ENCODE results near the gene SLC11A2.
A peak's percentile ranks its signal among the peaks of the same experiment; 100 is the strongest.
"Not testable (repeated sequence)": the region's sequence is repeated elsewhere in the genome, so short reads cannot be mapped to it uniquely, and the experiment has no call there.

Gene SLC11A2

GRCh38 chr12:50934371-50934851 is 91.8 kb downstream of the SLC11A2 start:
- no peak for TF ChIP-seq CTCF (IDR thresholded peaks at IDR 0.05; ENCODE audit: low read length)
- TF ChIP-seq EZH2 (IDR thresholded peaks at IDR 0.05; ENCODE audit: borderline replicate concordance, low read length), result no peak
- Histone ChIP-seq H3K4me1 (ENCODE audit: insufficient read depth, low read length, severe bottlenecking) (peaks cover 27% of the 10 kb centered on the region), H4K20me1 (ENCODE audit: insufficient read depth, low read length) (no peaks in the 10 kb centered on the region), H3K4me2 (ENCODE audit: low read length) (no peak overlapping the region), H3K9me2 (ENCODE audit: low read depth, low read length) (no peaks in the 10 kb centered on the region), H3K27ac (ENCODE audit: low read depth, low read length, poor library complexity, severe bottlenecking) (peak overlapping the region; percentile 51), H3F3A (ENCODE audit: insufficient read depth, low read length) (no peaks in the 10 kb centered on the region), H2AFZ (ENCODE audit: low read length) (no peak overlapping the region), H3K27me3 (ENCODE audit: insufficient read depth, low read length) (no peaks in the 10 kb centered on the region), H3K79me2 (ENCODE audit: insufficient read depth, low read length) (peaks cover 5% of the 10 kb centered on the region; the same call in 1 of the 2 replicates), H3K4me3 (ENCODE audit: low read depth, low read length, poor library complexity, severe bottlenecking) (no peak overlapping the region), H3K9me3 (ENCODE audit: low read length) (peaks cover 15% of the 10 kb centered on the region), H3K36me3 (ENCODE audit: insufficient read depth, low read length) (peaks cover 57% of the 10 kb centered on the region), H3K9ac (ENCODE audit: low read length) (no peak overlapping the region)

GRCh38 chr12:50933459-50934124 is 92.6 kb downstream of the SLC11A2 start:
- no peaks in the 10 kb centered on the region for H3K9me2 ChIP-seq (ENCODE audit: low read depth, low read length)
- H4K20me1 ChIP-seq (ENCODE audit: insufficient read depth, low read length), result no peaks in the 10 kb centered on the region
- H3K36me3 ChIP-seq (ENCODE audit: insufficient read depth, low read length), result peaks cover 65% of the 10 kb centered on the region
- no peaks in the 10 kb centered on the region for H3F3A ChIP-seq (ENCODE audit: insufficient read depth, low read length)
- H2AFZ ChIP-seq (ENCODE audit: low read length), result no peak overlapping the region
- no peaks in the 10 kb centered on the region for H3K27me3 ChIP-seq (ENCODE audit: insufficient read depth, low read length)
- H3K9me3 ChIP-seq (ENCODE audit: low read length), result peaks cover 15% of the 10 kb centered on the region
- no peak overlapping the region for H3K9ac ChIP-seq (ENCODE audit: low read length)
- peaks cover 35% of the 10 kb centered on the region for H3K4me1 ChIP-seq (ENCODE audit: insufficient read depth, low read length, severe bottlenecking)
- peaks cover 13% of the 10 kb centered on the region for H3K79me2 ChIP-seq (ENCODE audit: insufficient read depth, low read length)
- no peak overlapping the region for H3K4me3 ChIP-seq (ENCODE audit: low read depth, low read length, poor library complexity, severe bottlenecking)
- H3K4me2 ChIP-seq (ENCODE audit: low read length), result no peak overlapping the region
- H3K27ac ChIP-seq (ENCODE audit: low read depth, low read length, poor library complexity, severe bottlenecking), result peak overlapping the region; percentile 51
- no peak for TF ChIP-seq CTCF (IDR thresholded peaks at IDR 0.05; ENCODE audit: low read length)
- TF ChIP-seq EZH2 (IDR thresholded peaks at IDR 0.05; ENCODE audit: borderline replicate concordance, low read length), result no peak

DNA sequence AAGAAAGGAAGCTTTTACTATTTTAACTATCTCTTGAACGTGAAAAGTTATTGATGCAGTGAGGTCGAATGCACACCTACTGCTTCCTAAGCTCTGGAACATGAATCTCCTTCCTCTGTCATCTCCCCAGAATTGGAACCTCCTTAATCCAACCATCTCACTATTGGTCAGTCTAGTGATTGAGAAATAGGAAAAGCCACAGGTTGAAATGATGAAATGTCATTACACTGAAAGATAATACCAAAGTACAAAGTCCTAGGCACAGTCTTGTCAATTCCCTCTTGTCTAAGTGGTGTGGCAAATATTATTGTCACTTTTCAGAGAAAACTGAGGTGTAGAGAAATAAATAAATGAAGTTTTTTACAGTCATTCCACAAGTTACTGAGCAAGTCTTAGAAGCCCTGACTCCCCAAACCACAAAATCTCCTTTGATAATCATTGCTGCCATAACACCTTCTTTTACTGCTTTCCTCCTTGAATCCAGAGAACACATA is 93.3 kb downstream of the SLC11A2 start:
- Histone ChIP-seq H3K4me2 (ENCODE audit: low read length) (no peak overlapping the region), H3K79me2 (ENCODE audit: insufficient read depth, low read length) (peaks cover 21% of the 10 kb centered on the region), H3K9me3 (ENCODE audit: low read length) (peaks cover 15% of the 10 kb centered on the region), H3K4me1 (ENCODE audit: insufficient read depth, low read length, severe bottlenecking) (peaks cover 43% of the 10 kb centered on the region), H3F3A (ENCODE audit: insufficient read depth, low read length) (no peaks in the 10 kb centered on the region), H3K9me2 (ENCODE audit: low read depth, low read length) (no peaks in the 10 kb centered on the region), H3K4me3 (ENCODE audit: low read depth, low read length, poor library complexity, severe bottlenecking) (no peak overlapping the region), H3K36me3 (ENCODE audit: insufficient read depth, low read length) (peaks cover 73% of the 10 kb centered on the region), H2AFZ (ENCODE audit: low read length) (no peak overlapping the region), H3K27me3 (ENCODE audit: insufficient read depth, low read length) (no peaks in the 10 kb centered on the region), H3K27ac (ENCODE audit: low read depth, low read length, poor library complexity, severe bottlenecking) (peak overlapping the region; percentile 51), H3K9ac (ENCODE audit: low read length) (no peak overlapping the region), H4K20me1 (ENCODE audit: insufficient read depth, low read length) (no peaks in the 10 kb centered on the region)
- TF ChIP-seq CTCF (IDR thresholded peaks at IDR 0.05; ENCODE audit: low read length), result no peak
- no peak for TF ChIP-seq EZH2 (IDR thresholded peaks at IDR 0.05; ENCODE audit: borderline replicate concordance, low read length)

- not testable (repeated sequence) for H3K9me2 ChIP-seq (ENCODE audit: low read depth, low read length); H3K4me2 ChIP-seq (ENCODE audit: low read length); H3K4me3 ChIP-seq (ENCODE audit: low read depth, low read length, poor library complexity, severe bottlenecking); H3K9me3 ChIP-seq (ENCODE audit: low read length); H4K20me1 ChIP-seq (ENCODE audit: insufficient read depth, low read length); H3F3A ChIP-seq (ENCODE audit: insufficient read depth, low read length); H2AFZ ChIP-seq (ENCODE audit: low read length); H3K27me3 ChIP-seq (ENCODE audit: insufficient read depth, low read length); H3K9ac ChIP-seq (ENCODE audit: low read length); H3K27ac ChIP-seq (ENCODE audit: low read depth, low read length, poor library complexity, severe bottlenecking)
- Histone ChIP-seq H3K36me3 (ENCODE audit: insufficient read depth, low read length) (peaks cover 79% of the 10 kb centered on the region), H3K79me2 (ENCODE audit: insufficient read depth, low read length) (peaks cover 44% of the 10 kb centered on the region), H3K4me1 (ENCODE audit: insufficient read depth, low read length, severe bottlenecking) (peaks cover 47% of the 10 kb centered on the region)
Measured at GRCh38 chr12:50930477-50930876, 95.7 kb downstream of the SLC11A2 start.
